HepG2 (cell line): ENCODE results near the gene FPGS.

Source experiments
- CBX5 ChIP-seq: sonication (generic); formaldehyde crosslinking; IDR thresholded peaks from 2 replicates; pipeline ENCODE4 v1.4.0; 2020; ENCODE audit warnings: missing genetic modification reagents, borderline replicate concordance
- CHD4 ChIP-seq: fragments of 200-600 bp; sonication (generic); IDR thresholded peaks from 2 replicates; pipeline ENCODE4 v1.7.0; 2017; ENCODE audit warnings: mild to moderate bottlenecking, low read length, borderline replicate concordance
- ELF3 ChIP-seq: IDR thresholded peaks from 2 replicates; pipeline ENCODE4 v1.6.1; 2016; ENCODE audit warnings: missing genetic modification reagents, missing compliant biosample characterization
- MAF1 ChIP-seq: sonication (generic); formaldehyde crosslinking; IDR thresholded peaks from 2 replicates; pipeline ENCODE4 v1.5.0; 2020; ENCODE audit warnings: missing genetic modification reagents, borderline replicate concordance
- SIN3A ChIP-seq: IDR thresholded peaks from 2 replicates; pipeline ENCODE4 v1.6.1; 2011; ENCODE audit warnings: low read depth, mild to moderate bottlenecking, control low read depth, low read length, borderline replicate concordance
- ZNF335 ChIP-seq: sonication (generic); formaldehyde crosslinking; IDR thresholded peaks from 2 replicates; pipeline ENCODE4 v1.4.0; 2020; ENCODE audit warnings: missing genetic modification reagents
- ZNF496 ChIP-seq: sonication (generic); formaldehyde crosslinking; IDR thresholded peaks from 2 replicates; pipeline ENCODE4 v1.8.1; 2023; ENCODE audit warnings: mild to moderate bottlenecking, moderate library complexity, missing genetic modification reagents; ENCODE audit not compliant: insufficient replicate concordance
- ZNF619 ChIP-seq: sonication (generic); formaldehyde crosslinking; IDR thresholded peaks from 2 replicates; pipeline ENCODE4 v1.4.0; 2020; ENCODE audit warnings: mild to moderate bottlenecking, missing genetic modification reagents
- TF ChIP-seq, protein P1 (sequence below): sonication (generic); formaldehyde crosslinking; IDR thresholded peaks from 2 replicates; pipeline ENCODE4 v1.5.0; 2020; ENCODE audit warnings: mild to moderate bottlenecking, missing genetic modification reagents, moderate library complexity

DNA sequence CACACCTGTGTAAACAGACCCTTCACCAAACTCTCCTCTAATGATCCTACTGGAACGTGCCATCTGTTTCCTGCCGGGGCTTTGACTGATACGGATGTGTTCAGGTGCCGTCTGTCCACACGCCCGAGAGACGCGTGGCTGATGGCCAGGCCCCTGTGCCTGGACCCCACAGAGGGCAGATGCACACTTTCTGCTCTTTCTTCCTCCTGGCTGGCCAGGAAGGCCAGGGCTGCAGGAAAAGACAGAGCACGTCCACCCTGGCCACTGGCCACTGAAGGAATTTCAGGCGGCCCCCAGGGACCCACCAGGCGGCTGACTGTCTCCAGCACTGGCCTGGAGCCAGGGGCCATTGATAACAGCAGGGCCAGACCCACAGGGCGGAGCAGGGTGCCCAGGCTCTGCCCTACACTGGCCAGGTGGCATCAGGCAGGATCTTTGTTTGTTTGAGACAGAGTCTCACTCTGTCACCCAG is 55.4 kb downstream of the FPGS start:
- TF ChIP-seq SIN3A (no peak), CBX5 (CRISPR knock-in tag) (0 out of 2 replicates have a peak, but pooled peaks have one; percentile 13), ELF3 (CRISPR knock-in tag) (no peak), MAF1 (CRISPR knock-in tag) (no peak), ZNF335 (CRISPR knock-in tag) (no peak), ZNF496 (CRISPR knock-in tag) (no peak), CHD4 (no peak), ZNF619 (no peak)
- TF ChIP-seq, protein P1, sequence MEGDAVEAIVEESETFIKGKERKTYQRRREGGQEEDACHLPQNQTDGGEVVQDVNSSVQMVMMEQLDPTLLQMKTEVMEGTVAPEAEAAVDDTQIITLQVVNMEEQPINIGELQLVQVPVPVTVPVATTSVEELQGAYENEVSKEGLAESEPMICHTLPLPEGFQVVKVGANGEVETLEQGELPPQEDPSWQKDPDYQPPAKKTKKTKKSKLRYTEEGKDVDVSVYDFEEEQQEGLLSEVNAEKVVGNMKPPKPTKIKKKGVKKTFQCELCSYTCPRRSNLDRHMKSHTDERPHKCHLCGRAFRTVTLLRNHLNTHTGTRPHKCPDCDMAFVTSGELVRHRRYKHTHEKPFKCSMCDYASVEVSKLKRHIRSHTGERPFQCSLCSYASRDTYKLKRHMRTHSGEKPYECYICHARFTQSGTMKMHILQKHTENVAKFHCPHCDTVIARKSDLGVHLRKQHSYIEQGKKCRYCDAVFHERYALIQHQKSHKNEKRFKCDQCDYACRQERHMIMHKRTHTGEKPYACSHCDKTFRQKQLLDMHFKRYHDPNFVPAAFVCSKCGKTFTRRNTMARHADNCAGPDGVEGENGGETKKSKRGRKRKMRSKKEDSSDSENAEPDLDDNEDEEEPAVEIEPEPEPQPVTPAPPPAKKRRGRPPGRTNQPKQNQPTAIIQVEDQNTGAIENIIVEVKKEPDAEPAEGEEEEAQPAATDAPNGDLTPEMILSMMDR, result no peak
